Kidney glomerular epithelial cell (primary cell): ENCODE results near the gene EPHA2.
"Not testable (repeated sequence)": the region's sequence is repeated elsewhere in the genome, so short reads cannot be mapped to it uniquely, and the experiment has no call there.

ENCODE experiments used
- DNase-seq: peaks from one replicate; lab custom pipeline; 2025; lab: John Stamatoyannopoulos, UW

Gene EPHA2

GRCh38 chr1:16167331-16168143, 11.7 kb upstream of the EPHA2 start:
- no peak for DNase-seq

GRCh38 chr1:16166117-16166516, 10.2 kb upstream of the EPHA2 start:
- DNase-seq = no peak

- DNase-seq = no peak
Measured at GRCh38 chr1:16165548-16165947, 9.7 kb upstream of the EPHA2 start.

- no peak for DNase-seq
Measured at GRCh38 chr1:16165073-16165364, 9.2 kb upstream of the EPHA2 start.

GRCh38 chr1:16164213-16165072, 8.6 kb upstream of the EPHA2 start:
- peak; percentile 96 for DNase-seq

GRCh38 chr1:16163608-16164212, 7.8 kb upstream of the EPHA2 start:
- not testable (repeated sequence) for DNase-seq

GRCh38 chr1:16162163-16162822, 6.4 kb upstream of the EPHA2 start:
- no peak for DNase-seq

- DNase-seq = no peak
Measured at GRCh38 chr1:16161717-16162116, 5.8 kb upstream of the EPHA2 start.

- DNase-seq = no peak
Measured at GRCh38 chr1:16158993-16159831, 3.3 kb upstream of the EPHA2 start.

GRCh38 chr1:16158025-16158424, 2.2 kb upstream of the EPHA2 start:
- DNase-seq = no peak

GRCh38 chr1:16156848-16157495, 1.1 kb upstream of the EPHA2 start:
- DNase-seq = peak; percentile 70

- no peak for DNase-seq
Measured at GRCh38 chr1:16153999-16154673, 1.7 kb downstream of the EPHA2 start.

- peak; percentile 22 for DNase-seq
Measured at GRCh38 chr1:16153096-16153998, 2.5 kb downstream of the EPHA2 start.

- peak; percentile 82 for DNase-seq
Measured at GRCh38 chr1:16152481-16153087, 3.3 kb downstream of the EPHA2 start.

- DNase-seq = no peak
Measured at GRCh38 chr1:16151995-16152384, 3.9 kb downstream of the EPHA2 start.

GRCh38 chr1:16151196-16151994, 4.5 kb downstream of the EPHA2 start:
- DNase-seq = no peak

- no peak for DNase-seq
Measured at GRCh38 chr1:16150508-16150907, 5.4 kb downstream of the EPHA2 start.
